Prostate gland (tissue), 2 donors: ENCODE measurements around the gene TMEM184A.

Source experiments
- CTCF ChIP-seq, 4 experiments: fragments of 200-600 bp in 2 of 4; fragments of 450-650 bp in 2 of 4; sonication (generic) in 2 of 4; IDR thresholded peaks; 1 replicate in 3 of 4; 2 replicates in 1 of 4; pipeline ENCODE4 v1.5.1; 2016 to 2019; ENCODE audit warnings: antibody characterized with exemption in 4 of 4, mild to moderate bottlenecking in 2 of 4, moderate library complexity in 2 of 4
- POLR2A ChIP-seq: fragments of 450-650 bp; IDR thresholded peaks from one replicate; pipeline ENCODE4 v1.6.1; 2016; ENCODE audit warnings: antibody characterized with exemption, mild to moderate bottlenecking

GRCh38 chr7:1586126-1586826 is 30.3 kb upstream of the TMEM184A start:
- TF ChIP-seq CTCF (IDR thresholded peaks at IDR 0.05) (no peak), POLR2A (no peak)
